GM12874 (cell line): ENCODE results near the gene ADRA2A.

Experiments
- CTCF ChIP-seq: IDR thresholded peaks from 2 replicates; pipeline ENCODE4 v1.5.1; 2011; ENCODE audit warnings: low read depth, mild to moderate bottlenecking, control low read depth, low read length, moderate library complexity; ENCODE audit not compliant: insufficient read depth

ADRA2A gene

GRCh38 chr10:111076682-111077478 is at the start of gene ADRA2A:
Gene ADRA2A (plus strand): TSS chr10:111077029. CDS start chr10:111077997, 968 bp downstream.
- TF ChIP-seq CTCF = no peak

- no peak for TF ChIP-seq CTCF
Measured at GRCh38 chr10:111030042-111030750, 46.6 kb upstream of the ADRA2A start.

GRCh38 chr10:111034598-111035310 is 42.1 kb upstream of the ADRA2A start:
- no peak for TF ChIP-seq CTCF

GRCh38 chr10:111035542-111035941 is 41.3 kb upstream of the ADRA2A start:
- no peak for TF ChIP-seq CTCF

GRCh38 chr10:111037858-111038257 is 39.0 kb upstream of the ADRA2A start:
- peak; percentile 23; the same call in 1 of the 2 replicates for TF ChIP-seq CTCF

GRCh38 chr10:111039522-111039921 is 37.3 kb upstream of the ADRA2A start:
- TF ChIP-seq CTCF = no peak

GRCh38 chr10:111057006-111057405 is 19.8 kb upstream of the ADRA2A start:
- no peak for TF ChIP-seq CTCF
